K562 (cell line): ENCODE results near the gene PGBD1. TPM values are rescaled to one million over a fixed set of nuclear protein-coding genes. Genes with fewer than 3 reads are reported as not detected.
A peak's percentile ranks its signal among the peaks of the same experiment; 100 is the strongest.

ENCODE experiments used
- BHLHE40 ChIP-seq: IDR thresholded peaks from 2 replicates; pipeline ENCODE4 v1.6.1; 2011; ENCODE audit warnings: low read length, improper control_type of control experiment
- EWSR1 ChIP-seq: fragments of 450-650 bp; IDR thresholded peaks from 2 replicates; pipeline ENCODE4 v1.6.1; 2018; ENCODE audit warnings: borderline replicate concordance, mild to moderate bottlenecking, low read depth, moderate library complexity; ENCODE audit not compliant: partially characterized antibody
- GABPA ChIP-seq: fragments of 200-800 bp; sonication (Bioruptor generic); conservative IDR thresholded peaks from 2 replicates; pipeline ENCODE4 v1.6.1; 2016; ENCODE audit warnings: low read depth, missing genetic modification characterization, missing compliant biosample characterization
- HDAC6 ChIP-seq: IDR thresholded peaks from 2 replicates; pipeline ENCODE4 v1.6.1; 2012; ENCODE audit warnings: low read depth, mild to moderate bottlenecking, control low read depth, inconsistent platforms, low read length, moderate library complexity
- HNRNPK ChIP-seq: fragments of 200-400 bp; formaldehyde crosslinking; IDR thresholded peaks from one replicate; pipeline ENCODE4 v1.6.1; 2018; ENCODE audit warnings: mild to moderate bottlenecking, low read depth, low read length; ENCODE audit not compliant: poor library complexity, severe bottlenecking
- MYC ChIP-seq, 2 experiments: fragments of 250-450 bp in 1 of 2; sonication (Bioruptor Pico) in 1 of 2; IDR thresholded peaks; 2 replicates each; pipeline versions ENCODE4 v1.5.1 to v1.6.1; 2012 to 2021; ENCODE audit warnings: low read depth in 2 of 2, borderline replicate concordance in 1 of 2, improper control_type of control experiment in 1 of 2, low read length in 1 of 2, mild to moderate bottlenecking in 1 of 2, moderate library complexity in 1 of 2
- NCOR1 ChIP-seq: fragments of 450-650 bp; IDR thresholded peaks from 2 replicates; pipeline ENCODE4 v1.6.1; 2016; ENCODE audit warnings: mild to moderate bottlenecking, moderate library complexity
- PCBP1 ChIP-seq: fragments of 200-400 bp; formaldehyde crosslinking; IDR thresholded peaks from 2 replicates; pipeline ENCODE4 v1.6.1; 2018; ENCODE audit warnings: mild to moderate bottlenecking, low read depth, low read length; ENCODE audit not compliant: poor library complexity, severe bottlenecking
- RAD21 ChIP-seq, 2 experiments: fragments of 250-450 bp in 1 of 2; fragments of 450-650 bp in 1 of 2; sonication (Bioruptor Pico) in 1 of 2; formaldehyde crosslinking in 1 of 2; IDR thresholded peaks in 1 of 2; conservative IDR thresholded peaks in 1 of 2; 2 replicates each; pipeline versions ENCODE4 v1.4.0 to v1.8.0; 2020 to 2022; ENCODE audit warnings: mild to moderate bottlenecking in 2 of 2, moderate library complexity in 1 of 2
- SUPT5H ChIP-seq: fragments of 450-650 bp; IDR thresholded peaks from 2 replicates; pipeline ENCODE4 v1.6.1; 2016
- ZNF146 ChIP-seq: IDR thresholded peaks from one replicate; pipeline ENCODE4 v1.6.1; 2018; ENCODE audit warnings: missing compliant biosample characterization; ENCODE audit not compliant: unreplicated experiment
- ZNF764 ChIP-seq: fragments of 250-450 bp; sonication (Bioruptor Pico); IDR thresholded peaks from 2 replicates; pipeline ENCODE4 v1.4.0; 2020; ENCODE audit warnings: low read depth, mild to moderate bottlenecking, moderate library complexity
- ZNF766 ChIP-seq: fragments of 200-800 bp; sonication (Bioruptor generic); conservative IDR thresholded peaks from 2 replicates; pipeline ENCODE4 v1.6.1; 2016; ENCODE audit warnings: missing genetic modification characterization, missing compliant biosample characterization
- polyA plus RNA-seq, 8 experiments: library from polyadenylated mRNA; depleted of rRNA in 4 of 8; stranded (reverse) in 5 of 8; unstranded in 3 of 8; fragments of >200 nt; fragmentation: Nextera tagmentation in 2 of 8; fragmentation: Illumina TruSeq in 1 of 8; extraction: Ambion mirVana in 2 of 8; extraction: Trizol in 1 of 8; gene quantifications; 2 replicates each; pipeline versions ENCODE4 v1.2.1 to v1.2.3, GENCODE V29; 2011 to 2014; ENCODE audit warnings: inconsistent platforms in 1 of 8, missing spikeins in 1 of 8
- total RNA-seq, 7 experiments: library from RNA; depleted of rRNA in 6 of 7; stranded (reverse); fragments of >200 nt in 6 of 7; fragmentation: Illumina TruSeq in 2 of 7; extraction: Trizol in 2 of 7; gene quantifications; 2 replicates each; pipeline versions ENCODE4 v1.2.1 to v1.2.3, GENCODE V29; 2011 to 2021; ENCODE audit warnings: low replicate concordance in 1 of 7
- TF ChIP-seq, protein P1 (sequence below): sonication (generic); formaldehyde crosslinking; IDR thresholded peaks from 2 replicates; pipeline ENCODE4 v1.9.0; 2022; ENCODE audit warnings: mild to moderate bottlenecking, missing genetic modification reagents
- TF ChIP-seq, protein P2 (sequence below): fragments of 150-350 bp; IDR thresholded peaks from 2 replicates; pipeline ENCODE4 v1.6.1; 2014; ENCODE audit warnings: low read depth, mild to moderate bottlenecking, low read length, borderline replicate concordance
- TF ChIP-seq, protein P3 (sequence below), 2 experiments: fragments of 450-650 bp; IDR thresholded peaks; 2 replicates each; pipeline ENCODE4 v1.6.1; 2016
- TF ChIP-seq, protein P4 (sequence below): fragments of 250-450 bp; sonication (Bioruptor Pico); IDR thresholded peaks from 2 replicates; pipeline ENCODE4 v1.8.0; 2021; ENCODE audit warnings: borderline replicate concordance, mild to moderate bottlenecking, moderate library complexity; ENCODE audit not compliant: poor library complexity, severe bottlenecking
- TF ChIP-seq, protein P5 (sequence below): fragments of 250-450 bp; sonication (Bioruptor Pico); IDR thresholded peaks from 2 replicates; pipeline ENCODE4 v1.4.0; 2020

Gene PGBD1
- total and polyA plus RNA-seq, 9 of the 15 experiments (the other 6 are each of a cell fraction or from before 2014, with no cell fraction given): 3.3 to 9.0 (median 7.3) TPM

DNA sequence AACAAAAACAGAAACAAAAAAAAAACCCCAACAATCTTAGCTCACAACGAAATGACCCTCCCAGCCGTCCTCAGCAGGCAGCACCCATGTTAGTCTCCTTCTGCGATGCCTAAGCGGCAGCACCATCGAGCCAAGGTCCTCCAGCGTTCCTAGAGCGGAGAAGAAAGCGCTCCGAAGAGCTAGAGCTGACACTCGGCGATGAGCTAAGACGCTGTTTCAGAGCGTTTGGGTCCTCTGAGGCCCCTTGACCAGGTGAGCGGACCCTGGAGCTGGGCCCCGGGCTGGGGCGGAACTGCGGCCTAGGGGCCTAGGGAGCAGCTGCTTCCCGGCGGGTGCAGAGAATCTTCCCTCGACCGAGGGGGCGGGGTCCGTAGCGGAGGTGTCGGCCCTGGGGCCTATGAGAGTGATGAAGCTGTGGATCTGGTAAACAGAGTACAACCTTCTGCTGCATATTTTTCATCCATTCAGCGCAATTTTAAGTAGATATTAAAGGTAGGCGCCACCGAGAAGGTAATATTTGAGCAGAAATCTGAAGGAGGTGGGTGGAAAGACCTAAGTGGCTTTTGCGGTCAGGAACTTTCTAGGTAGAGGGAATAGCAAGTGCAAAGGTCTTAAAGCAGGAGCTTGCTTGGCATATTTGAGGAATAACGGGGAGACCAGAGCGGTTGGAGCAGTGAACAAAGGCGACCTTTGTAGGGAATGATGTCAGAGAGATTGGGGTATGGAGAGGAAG is 14.2 kb upstream of the PGBD1 start, which contains the start of gene ZSCAN26 (continued):
- TF ChIP-seq, protein P1, sequence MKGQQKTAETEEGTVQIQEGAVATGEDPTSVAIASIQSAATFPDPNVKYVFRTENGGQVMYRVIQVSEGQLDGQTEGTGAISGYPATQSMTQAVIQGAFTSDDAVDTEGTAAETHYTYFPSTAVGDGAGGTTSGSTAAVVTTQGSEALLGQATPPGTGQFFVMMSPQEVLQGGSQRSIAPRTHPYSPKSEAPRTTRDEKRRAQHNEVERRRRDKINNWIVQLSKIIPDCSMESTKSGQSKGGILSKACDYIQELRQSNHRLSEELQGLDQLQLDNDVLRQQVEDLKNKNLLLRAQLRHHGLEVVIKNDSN: no peak
- TF ChIP-seq EWSR1 (no peak), ZNF766 (no peak), RAD21 (CRISPR knock-in tag; conservative IDR thresholded peaks at IDR 0.05 in 1 of 2, IDR thresholded peaks at IDR 0.05 in 1 of 2) (peak; percentile 7 to 25; a peak in 2 of 4 replicates), HDAC6 (no peak), ZNF146 (CRISPR knock-in tag) (no peak), NCOR1 (0 out of 2 replicates have a peak, but pooled peaks have one; percentile 1), SUPT5H (peak; percentile 92), ZNF764 (CRISPR knock-in tag) (no peak), PCBP1 (no peak), HNRNPK (no peak), MYC (IDR thresholded peaks at IDR 0.05; ENCODE audit: low read depth, low read length) (peak; percentile 70), MYC (CRISPR knock-in tag; IDR thresholded peaks at IDR 0.05; ENCODE audit: borderline replicate concordance, low read depth) (0 out of 2 replicates have a peak, but pooled peaks have one; percentile 54), GABPA (tag) (peak; percentile 78), BHLHE40 (no peak)
- TF ChIP-seq, protein P2, sequence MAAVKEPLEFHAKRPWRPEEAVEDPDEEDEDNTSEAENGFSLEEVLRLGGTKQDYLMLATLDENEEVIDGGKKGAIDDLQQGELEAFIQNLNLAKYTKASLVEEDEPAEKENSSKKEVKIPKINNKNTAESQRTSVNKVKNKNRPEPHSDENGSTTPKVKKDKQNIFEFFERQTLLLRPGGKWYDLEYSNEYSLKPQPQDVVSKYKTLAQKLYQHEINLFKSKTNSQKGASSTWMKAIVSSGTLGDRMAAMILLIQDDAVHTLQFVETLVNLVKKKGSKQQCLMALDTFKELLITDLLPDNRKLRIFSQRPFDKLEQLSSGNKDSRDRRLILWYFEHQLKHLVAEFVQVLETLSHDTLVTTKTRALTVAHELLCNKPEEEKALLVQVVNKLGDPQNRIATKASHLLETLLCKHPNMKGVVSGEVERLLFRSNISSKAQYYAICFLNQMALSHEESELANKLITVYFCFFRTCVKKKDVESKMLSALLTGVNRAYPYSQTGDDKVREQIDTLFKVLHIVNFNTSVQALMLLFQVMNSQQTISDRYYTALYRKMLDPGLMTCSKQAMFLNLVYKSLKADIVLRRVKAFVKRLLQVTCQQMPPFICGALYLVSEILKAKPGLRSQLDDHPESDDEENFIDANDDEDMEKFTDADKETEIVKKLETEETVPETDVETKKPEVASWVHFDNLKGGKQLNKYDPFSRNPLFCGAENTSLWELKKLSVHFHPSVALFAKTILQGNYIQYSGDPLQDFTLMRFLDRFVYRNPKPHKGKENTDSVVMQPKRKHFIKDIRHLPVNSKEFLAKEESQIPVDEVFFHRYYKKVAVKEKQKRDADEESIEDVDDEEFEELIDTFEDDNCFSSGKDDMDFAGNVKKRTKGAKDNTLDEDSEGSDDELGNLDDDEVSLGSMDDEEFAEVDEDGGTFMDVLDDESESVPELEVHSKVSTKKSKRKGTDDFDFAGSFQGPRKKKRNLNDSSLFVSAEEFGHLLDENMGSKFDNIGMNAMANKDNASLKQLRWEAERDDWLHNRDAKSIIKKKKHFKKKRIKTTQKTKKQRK: no peak
- TF ChIP-seq, protein P3, sequence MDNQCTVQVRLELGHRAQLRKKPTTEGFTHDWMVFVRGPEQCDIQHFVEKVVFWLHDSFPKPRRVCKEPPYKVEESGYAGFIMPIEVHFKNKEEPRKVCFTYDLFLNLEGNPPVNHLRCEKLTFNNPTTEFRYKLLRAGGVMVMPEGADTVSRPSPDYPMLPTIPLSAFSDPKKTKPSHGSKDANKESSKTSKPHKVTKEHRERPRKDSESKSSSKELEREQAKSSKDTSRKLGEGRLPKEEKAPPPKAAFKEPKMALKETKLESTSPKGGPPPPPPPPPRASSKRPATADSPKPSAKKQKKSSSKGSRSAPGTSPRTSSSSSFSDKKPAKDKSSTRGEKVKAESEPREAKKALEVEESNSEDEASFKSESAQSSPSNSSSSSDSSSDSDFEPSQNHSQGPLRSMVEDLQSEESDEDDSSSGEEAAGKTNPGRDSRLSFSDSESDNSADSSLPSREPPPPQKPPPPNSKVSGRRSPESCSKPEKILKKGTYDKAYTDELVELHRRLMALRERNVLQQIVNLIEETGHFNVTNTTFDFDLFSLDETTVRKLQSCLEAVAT (IDR thresholded peaks at IDR 0.05): peak; percentile 54 to 58; a peak in 3 of 4 replicates
- TF ChIP-seq, protein P4, sequence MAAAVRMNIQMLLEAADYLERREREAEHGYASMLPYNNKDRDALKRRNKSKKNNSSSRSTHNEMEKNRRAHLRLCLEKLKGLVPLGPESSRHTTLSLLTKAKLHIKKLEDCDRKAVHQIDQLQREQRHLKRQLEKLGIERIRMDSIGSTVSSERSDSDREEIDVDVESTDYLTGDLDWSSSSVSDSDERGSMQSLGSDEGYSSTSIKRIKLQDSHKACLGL (CRISPR knock-in tag): no peak
- TF ChIP-seq, protein P5, sequence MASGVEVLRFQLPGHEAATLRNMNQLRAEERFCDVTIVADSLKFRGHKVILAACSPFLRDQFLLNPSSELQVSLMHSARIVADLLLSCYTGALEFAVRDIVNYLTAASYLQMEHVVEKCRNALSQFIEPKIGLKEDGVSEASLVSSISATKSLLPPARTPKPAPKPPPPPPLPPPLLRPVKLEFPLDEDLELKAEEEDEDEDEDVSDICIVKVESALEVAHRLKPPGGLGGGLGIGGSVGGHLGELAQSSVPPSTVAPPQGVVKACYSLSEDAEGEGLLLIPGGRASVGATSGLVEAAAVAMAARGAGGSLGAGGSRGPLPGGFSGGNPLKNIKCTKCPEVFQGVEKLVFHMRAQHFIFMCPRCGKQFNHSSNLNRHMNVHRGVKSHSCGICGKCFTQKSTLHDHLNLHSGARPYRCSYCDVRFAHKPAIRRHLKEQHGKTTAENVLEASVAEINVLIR (CRISPR knock-in tag): no peak; the same call in 1 of the 2 replicates
